T-cell (primary cell): ENCODE data around the gene KRTAP12-2. TPM values are rescaled to one million over a fixed set of nuclear protein-coding genes. Genes with fewer than 3 reads are reported as not detected.
A peak's percentile ranks its signal among the peaks of the same experiment; 100 is the strongest.
"Not testable (repeated sequence)": the region's sequence is repeated elsewhere in the genome, so short reads cannot be mapped to it uniquely, and the experiment has no call there.

ENCODE experiments used
- ATAC-seq, 4 experiments: fragments of 200-7000 bp in 3 of 4; fragments of 150-1000 bp in 1 of 4; cut with Tn5 transposase; replicated peaks in 1 of 4; 1 replicate in 3 of 4; 2 replicates in 1 of 4; pipeline ENCODE4 v1.10.0; 2021; ENCODE audit warnings: moderate library complexity in 3 of 4, mild to moderate bottlenecking in 2 of 4, moderate number of reproducible peaks in 1 of 4
- CTCF ChIA-PET, 2 donors: fragments of 300-600 bp; sonication (Branson Sonifier 250); formaldehyde crosslinking; loops; one replicate each; lab custom pipeline; 2022; ENCODE audit warnings: antibody characterized with exemption in 2 of 2; lab: Charles Lee
- POLR2A ChIA-PET, 2 donors: fragments of 300-600 bp; sonication (Branson Sonifier 250); formaldehyde crosslinking; loops; one replicate each; lab custom pipeline; 2022; ENCODE audit warnings: antibody characterized with exemption in 2 of 2; lab: Charles Lee
- DNase-seq, 35 experiments: peaks; one replicate each; pipeline versions ENCODE4 v3.0.0 to v3.0.0-alpha.2; 2013 to 2023
- H3K27ac ChIP-seq: one replicate; pipeline ENCODE4 v1.5.1; 2013; ENCODE audit warnings: low read length
- H3K27me3 ChIP-seq, 2 experiments: replicated peaks in 1 of 2; 1 replicate in 1 of 2; 2 replicates in 1 of 2; pipeline versions ENCODE4 v1.6.1 to v1.7.0; 2013; ENCODE audit warnings: low read length in 1 of 2, mixed read lengths in 1 of 2; ENCODE audit not compliant: control insufficient read depth in 2 of 2, insufficient read depth in 2 of 2; ENCODE audit errors: extremely low read depth in 1 of 2
- H3K36me3 ChIP-seq, 2 donors: 1 replicate in 1 of 2; 2 replicates in 1 of 2; pipeline versions ENCODE4 v1.6.1 to v1.7.0; 2013; ENCODE audit warnings: low read length in 1 of 2; ENCODE audit not compliant: control insufficient read depth in 2 of 2, insufficient read depth in 1 of 2; ENCODE audit errors: extremely low read depth in 1 of 2
- H3K4me1 ChIP-seq, 2 experiments: 1 replicate in 1 of 2; 2 replicates in 1 of 2; pipeline versions ENCODE4 v1.6.1 to v1.7.0; 2013; ENCODE audit warnings: low read length in 2 of 2, mixed read lengths in 1 of 2; ENCODE audit not compliant: insufficient read depth in 2 of 2, control insufficient read depth in 1 of 2; ENCODE audit errors: extremely low read depth in 1 of 2
- H3K4me3 ChIP-seq, 2 donors: 1 replicate in 1 of 2; 2 replicates in 1 of 2; pipeline versions ENCODE4 v1.5.1 to v1.7.0; 2013; ENCODE audit warnings: mild to moderate bottlenecking in 2 of 2, low read length in 1 of 2, moderate library complexity in 1 of 2; ENCODE audit not compliant: control insufficient read depth in 1 of 2; ENCODE audit errors: extremely low read depth in 1 of 2
- H3K9me3 ChIP-seq: 2 replicates; pipeline ENCODE4 v1.7.0; 2013
- H3K27ac Mint-ChIP-seq, 2 donors: one replicate each; pipeline ENCODE4 v1.8.0; 2020 to 2021; ENCODE audit warnings: mild to moderate bottlenecking in 2 of 2, mixed read lengths in 2 of 2
- H3K27me3 Mint-ChIP-seq, 2 donors: one replicate each; pipeline ENCODE4 v1.8.0; 2021 to 2022; ENCODE audit warnings: mixed read lengths in 2 of 2
- H3K36me3 Mint-ChIP-seq: one replicate; pipeline ENCODE4 v1.8.0; 2021; ENCODE audit warnings: mixed read lengths
- H3K4me1 Mint-ChIP-seq, 3 donors: one replicate each; pipeline ENCODE4 v1.8.0; 2020 to 2022; ENCODE audit warnings: mixed read lengths in 3 of 3, mild to moderate bottlenecking in 1 of 3
- H3K4me3 Mint-ChIP-seq, 3 donors: one replicate each; pipeline ENCODE4 v1.8.0; 2020 to 2022; ENCODE audit warnings: mild to moderate bottlenecking in 3 of 3, mixed read lengths in 3 of 3, moderate library complexity in 3 of 3
- H3K9me3 Mint-ChIP-seq, 3 donors: one replicate each; pipeline ENCODE4 v1.8.0; 2020 to 2022; ENCODE audit warnings: mixed read lengths in 3 of 3
- WGBS: methylation state at CpG from one replicate; pipeline ENCODE4 v1.1.5; 2013; ENCODE audit warnings: missing lambda C conversion rate; ENCODE audit not compliant: insufficient coverage; 5-methylcytosine and 5-hydroxymethylcytosine counted together
- total RNA-seq, 35 experiments: library from RNA in 6 of 35; stranded (reverse) in 6 of 35; fragments of 120-200 nt in 1 of 35; gene quantifications; one replicate each; pipeline versions ENCODE4 v1.2.1 to v1.2.4 and lab custom pipeline; 2013 to 2026

Gene KRTAP12-2
- total RNA-seq, 5 donors from 2014 or later (not counting 1 experiment from before 2014, with no cell fraction given): not detected

DNA sequence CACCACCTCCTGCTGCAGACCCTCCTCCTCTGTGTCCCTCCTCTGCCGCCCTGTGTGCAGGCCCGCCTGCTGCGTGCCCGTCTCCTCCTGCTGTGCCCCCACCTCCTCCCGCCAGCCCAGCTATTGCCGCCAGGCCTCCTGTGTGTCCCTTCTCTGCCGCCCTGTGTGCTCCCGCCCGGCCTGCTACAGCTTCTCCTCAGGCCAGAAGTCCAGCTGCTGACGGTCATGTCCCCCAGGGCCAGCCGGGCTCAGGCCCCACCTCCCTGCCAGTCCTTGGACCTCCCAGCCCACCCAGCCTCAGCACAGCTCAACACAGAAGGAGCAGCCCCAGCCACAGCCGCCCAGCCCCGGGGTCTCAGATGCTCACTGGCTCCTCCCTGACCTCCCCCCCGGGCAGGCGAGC, 38.9 kb downstream of the KRTAP12-2 start:
- H3K27me3 ChIP-seq, H3K27ac ChIP-seq, H3K27me3 Mint-ChIP-seq, DNase-seq, POLR2A ChIA-PET, H3K27ac Mint-ChIP-seq, H3K9me3 ChIP-seq, ATAC-seq, CTCF ChIA-PET, H3K4me3 ChIP-seq, H3K36me3 ChIP-seq, H3K4me3 Mint-ChIP-seq: not testable (repeated sequence)
- peaks cover 9 to 58% of the 10 kb centered on the region in 2 experiments for H3K4me1 ChIP-seq
- WGBS: 100% methylated on average over 1 of the region's 15 CpGs
- peaks cover 33 to 49% (median 38%) of the 10 kb centered on the region in 3 donors for H3K9me3 Mint-ChIP-seq
- peaks cover 27% of the 10 kb centered on the region for H3K36me3 Mint-ChIP-seq
- H3K4me1 Mint-ChIP-seq: peaks cover 15 to 32% (median 31%) of the 10 kb centered on the region in 3 donors

DNA sequence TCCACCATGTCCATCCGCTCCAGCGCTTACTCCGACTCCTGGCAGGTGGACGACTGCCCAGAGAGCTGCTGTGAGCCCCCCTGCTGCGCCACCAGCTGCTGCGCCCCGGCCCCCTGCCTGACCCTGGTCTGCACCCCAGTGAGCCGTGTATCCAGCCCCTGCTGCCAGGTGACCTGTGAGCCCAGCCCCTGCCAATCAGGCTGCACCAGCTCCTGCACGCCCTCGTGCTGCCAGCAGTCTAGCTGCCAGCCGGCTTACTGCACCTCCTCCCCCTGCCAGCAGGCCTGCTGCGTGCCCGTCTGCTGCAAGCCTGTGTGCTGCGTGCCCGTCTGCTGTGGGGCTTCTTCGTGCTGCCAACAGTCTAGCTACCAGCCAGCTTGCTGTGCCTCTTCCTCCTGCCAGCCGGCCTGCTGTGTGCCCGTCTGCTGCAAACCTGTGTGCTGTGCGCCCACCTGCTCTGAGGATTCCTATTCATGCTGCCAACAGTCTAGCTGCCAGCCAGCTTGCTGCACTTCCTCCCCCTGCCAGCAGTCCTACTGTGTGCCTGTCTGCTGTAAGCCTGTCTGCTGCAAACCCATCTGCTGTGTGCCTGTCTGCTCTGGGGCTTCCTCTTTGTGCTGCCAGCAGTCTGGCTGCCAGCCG, 39.4 kb downstream of the KRTAP12-2 start:
- H3K27me3 Mint-ChIP-seq, H3K9me3 ChIP-seq, H3K4me3 Mint-ChIP-seq, H3K4me3 ChIP-seq, POLR2A ChIA-PET, DNase-seq, H3K27me3 ChIP-seq, ATAC-seq, CTCF ChIA-PET, H3K27ac ChIP-seq, H3K36me3 ChIP-seq: not testable (repeated sequence)
- H3K9me3 Mint-ChIP-seq: peaks cover 38 to 53% (median 43%) of the 10 kb centered on the region in 3 donors
- 88% methylated on average over 14 of the region's 20 CpGs for WGBS
- peak overlapping the region in 1 of 2 donors; percentile 28 for H3K27ac Mint-ChIP-seq
- peaks cover 15 to 32% (median 31%) of the 10 kb centered on the region in 3 donors for H3K4me1 Mint-ChIP-seq
- peaks cover 9 to 58% of the 10 kb centered on the region in 2 experiments for H3K4me1 ChIP-seq
- peaks cover 32% of the 10 kb centered on the region for H3K36me3 Mint-ChIP-seq

DNA sequence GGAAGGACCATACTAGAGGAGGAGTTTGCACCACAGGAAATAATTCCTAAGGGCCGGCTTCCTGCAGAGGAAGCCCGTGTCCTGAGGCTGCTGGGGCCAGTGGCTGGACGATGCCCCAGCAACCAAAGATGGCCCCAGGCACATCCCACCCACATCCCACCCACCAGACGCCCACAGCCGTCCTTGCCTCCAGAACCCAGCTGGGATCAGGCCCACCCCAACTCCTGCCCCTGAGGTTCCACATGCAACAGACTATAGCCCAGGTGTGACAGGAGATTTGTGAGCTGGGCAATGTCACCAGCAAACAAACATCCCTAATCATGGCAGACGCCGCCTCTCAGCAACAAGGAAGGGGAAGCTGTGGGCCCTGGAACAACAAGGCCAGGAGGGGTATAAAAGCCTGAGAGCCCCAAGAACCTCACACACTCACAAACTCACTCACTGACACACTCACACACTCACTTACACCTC, 40.0 kb downstream of the KRTAP12-2 start, which contains the start of gene KRTAP10-9:
KRTAP10-9 (plus strand) TSS at position 421 of the 471 bp plus-strand sequence. CDS start 79 bp downstream, outside the sequence.
- peaks cover 35 to 49% (median 40%) of the 10 kb centered on the region in 3 donors for H3K9me3 Mint-ChIP-seq

GRCh38 chr21:44626262-44626661, 40.5 kb downstream of the KRTAP12-2 start:
- Histone ChIP-seq H3K27ac (no peak overlapping the region), H3K27me3 (no peaks in the 10 kb centered on the region), H3K36me3 (no peaks in the 10 kb centered on the region), H3K4me1 (peaks cover 9 to 58% of the 10 kb centered on the region in 2 experiments), H3K4me3 (no peak overlapping the region), H3K9me3 (peaks cover 4% of the 10 kb centered on the region)
- Mint-ChIP-seq H3K9me3 (peaks cover 33 to 45% (median 37%) of the 10 kb centered on the region in 3 donors), H3K4me3 (peak overlapping the region in 1 of 3 donors; percentile 17), H3K4me1 (peaks cover 15 to 32% (median 31%) of the 10 kb centered on the region in 3 donors), H3K36me3 (peaks cover 26% of the 10 kb centered on the region), H3K27me3 (no peaks in the 10 kb centered on the region), H3K27ac (no peak overlapping the region)
- WGBS: 26% methylated on average over 9 of the region's 10 CpGs
- peak in 1 of 4 experiments; percentile 54 for ATAC-seq
- POLR2A ChIA-PET: no interaction called here
- CTCF ChIA-PET: interaction anchor here in 1 of 2 donors (0.6 kb wide), 1 partner anchor 1107 kb away, joined by 3 read pairs; no protein-coding TSS in a partner anchor
- peak in 18 of 35 experiments; percentile 10 to 57 (median 22) for DNase-seq

More for the DNA sequence above, 40.0 kb downstream of the KRTAP12-2 start, which contains the start of gene KRTAP10-9:
- peaks cover 9 to 58% of the 10 kb centered on the region in 2 experiments for H3K4me1 ChIP-seq
- peak within 1 kb of the TSS in 1 of 3 donors; percentile 17 for H3K4me3 Mint-ChIP-seq
- peaks cover 28% of the 10 kb centered on the region for H3K36me3 Mint-ChIP-seq
- ATAC-seq: no peak
- peak within 1 kb of the TSS in 1 of 2 donors; percentile 28 for H3K27ac Mint-ChIP-seq
- H3K4me3 ChIP-seq: no peak within 1 kb of the TSS
- POLR2A ChIA-PET: no interaction called here
- no peak within 1 kb of the TSS for H3K27ac ChIP-seq
- H3K4me1 Mint-ChIP-seq: peaks cover 15 to 32% (median 31%) of the 10 kb centered on the region in 3 donors
- H3K27me3 ChIP-seq: no peaks in the 10 kb centered on the region
- WGBS: 53% methylated on average over 5 of the region's 7 CpGs
- H3K9me3 ChIP-seq: peaks cover 4% of the 10 kb centered on the region
- CTCF ChIA-PET: no interaction called here
- no peak for DNase-seq
- H3K27me3 Mint-ChIP-seq: no peaks in the 10 kb centered on the region
- no peaks in the 10 kb centered on the region for H3K36me3 ChIP-seq

- 100% methylated on average over 1 of the region's 7 CpGs for WGBS
- ATAC-seq: no peak
- H3K4me3 Mint-ChIP-seq: peak overlapping the region in 1 of 3 donors; percentile 17
- Histone ChIP-seq H3K9me3 (peaks cover 3% of the 10 kb centered on the region), H3K4me3 (no peak overlapping the region), H3K36me3 (no peaks in the 10 kb centered on the region), H3K4me1 (peaks cover 9 to 58% of the 10 kb centered on the region in 2 experiments), H3K27me3 (no peaks in the 10 kb centered on the region), H3K27ac (no peak overlapping the region)
- ChIA-PET POLR2A (no interaction called here), CTCF (interaction anchor here in 1 of 2 donors (0.6 kb wide), 1 partner anchor 1108 kb away, joined by 3 read pairs; no protein-coding TSS in a partner anchor)
- no peak overlapping the region for H3K27ac Mint-ChIP-seq
- no peak for DNase-seq
- H3K36me3 Mint-ChIP-seq: peaks cover 23% of the 10 kb centered on the region
- no peaks in the 10 kb centered on the region for H3K27me3 Mint-ChIP-seq
- H3K4me1 Mint-ChIP-seq: peaks cover 16 to 32% (median 29%) of the 10 kb centered on the region in 3 donors
- peaks cover 28 to 42% (median 34%) of the 10 kb centered on the region in 3 donors for H3K9me3 Mint-ChIP-seq
Observed at GRCh38 chr21:44625756-44626155, 41.0 kb downstream of the KRTAP12-2 start.

GRCh38 chr21:44623575-44623974, 43.2 kb downstream of the KRTAP12-2 start:
- H3K27me3 ChIP-seq: no peaks in the 10 kb centered on the region
- peaks cover 7 to 49% of the 10 kb centered on the region in 2 experiments for H3K4me1 ChIP-seq
- no peak overlapping the region for H3K27ac ChIP-seq
- Mint-ChIP-seq H3K4me3 (no peak overlapping the region), H3K36me3 (peaks cover 34% of the 10 kb centered on the region), H3K4me1 (peaks cover 24 to 36% (median 29%) of the 10 kb centered on the region in 3 donors), H3K27me3 (no peaks in the 10 kb centered on the region), H3K27ac (no peak overlapping the region), H3K9me3 (peaks cover 39 to 48% (median 42%) of the 10 kb centered on the region in 3 donors)
- no peaks in the 10 kb centered on the region for H3K36me3 ChIP-seq
- DNase-seq (no peak), ATAC-seq (no peak)
- ChIA-PET POLR2A (no interaction called here), CTCF (no interaction called here)
- H3K4me3 ChIP-seq: no peak overlapping the region
- peaks cover 7% of the 10 kb centered on the region for H3K9me3 ChIP-seq
